ENCODE data around the gene PTPRN2.
A peak's percentile ranks its signal among the peaks of the same experiment; 100 is the strongest.
"Not testable (repeated sequence)": the region's sequence is repeated elsewhere in the genome, so short reads cannot be mapped to it uniquely, and the experiment has no call there.

The PTPRN2 gene

DNA sequence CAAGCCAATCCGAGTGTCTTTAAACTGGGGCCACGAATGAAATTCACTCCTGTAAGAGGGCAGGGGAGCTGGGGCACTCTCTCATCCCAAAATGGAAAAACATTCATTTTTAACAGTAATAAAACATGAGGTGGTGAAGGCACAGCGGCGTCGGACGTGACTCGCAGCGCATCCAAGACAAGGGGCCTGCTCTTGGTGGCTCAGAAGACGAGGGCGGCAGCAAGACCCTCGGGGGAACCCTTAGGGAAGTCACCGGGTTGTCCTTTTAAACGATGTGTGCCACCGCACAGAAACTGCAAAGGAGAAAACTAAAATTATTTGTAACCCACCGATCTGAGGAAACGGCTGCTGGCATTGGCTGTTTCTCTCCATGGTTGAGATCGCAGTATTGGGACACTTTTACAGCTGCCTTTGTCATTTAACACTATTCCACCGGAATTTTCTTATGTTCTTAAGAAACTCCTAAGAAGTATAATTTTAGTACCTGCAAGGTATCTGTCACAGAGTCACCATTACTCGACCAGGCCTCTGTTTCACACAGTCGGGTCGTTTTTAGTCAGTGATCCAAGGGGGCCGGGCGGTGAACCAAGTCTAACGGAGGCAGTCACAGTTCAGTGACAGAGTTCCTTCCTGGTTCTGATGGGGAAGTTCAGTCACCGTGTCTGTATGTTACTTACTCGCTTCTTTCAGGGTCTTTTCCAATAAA, 159.3 kb downstream of the PTPRN2 start:
- H3K4me3 ChIP-seq (ENCODE audit: low read length): no peak overlapping the region
- H3K4me2 ChIP-seq (ENCODE audit: low read length): no peak overlapping the region
- no peaks in the 10 kb centered on the region for H3K4me1 ChIP-seq (ENCODE audit: control insufficient read depth, low read depth, low read length)
- H3K18ac ChIP-seq (ENCODE audit: low read length): no peak overlapping the region
- no peak overlapping the region for H2BK5ac ChIP-seq (ENCODE audit: low read length)
- H2BK120ac ChIP-seq (ENCODE audit: low read depth, low read length): no peak overlapping the region
- no peak overlapping the region for H3K4ac ChIP-seq (ENCODE audit: low read depth, low read length)
- H4K8ac ChIP-seq (ENCODE audit: low read depth, low read length): no peak overlapping the region
- no peak overlapping the region for H3K27ac ChIP-seq (ENCODE audit: low read depth, low read length)
- H3K9ac ChIP-seq (ENCODE audit: low read length): no peak overlapping the region
- no CpG with 5 or more reads among the region's 26 CpGs for WGBS (ENCODE audit: extremely low coverage, insufficient coverage, low lambda C conversion rate)
- H3K23ac ChIP-seq (ENCODE audit: low read length): no peak overlapping the region
- no peak overlapping the region for H2BK15ac ChIP-seq (replicated peaks; ENCODE audit: low read depth)
- no peaks in the 10 kb centered on the region for H3K36me3 ChIP-seq (ENCODE audit: control insufficient read depth, insufficient read depth, low read length)
- no peak overlapping the region for H3K56ac ChIP-seq (ENCODE audit: low read length)
- H4K5ac ChIP-seq (ENCODE audit: low read length): no peak overlapping the region
- no peak for DNase-seq
- H2AK5ac ChIP-seq (ENCODE audit: low read length): no peak overlapping the region
- no peaks in the 10 kb centered on the region for H3K79me1 ChIP-seq (ENCODE audit: low read length)
- no peaks in the 10 kb centered on the region for H3K79me2 ChIP-seq (ENCODE audit: control insufficient read depth, insufficient read depth, low read length)
- H3K27me3 ChIP-seq (ENCODE audit: insufficient read depth, low read length, poor library complexity): no peaks in the 10 kb centered on the region

DNA sequence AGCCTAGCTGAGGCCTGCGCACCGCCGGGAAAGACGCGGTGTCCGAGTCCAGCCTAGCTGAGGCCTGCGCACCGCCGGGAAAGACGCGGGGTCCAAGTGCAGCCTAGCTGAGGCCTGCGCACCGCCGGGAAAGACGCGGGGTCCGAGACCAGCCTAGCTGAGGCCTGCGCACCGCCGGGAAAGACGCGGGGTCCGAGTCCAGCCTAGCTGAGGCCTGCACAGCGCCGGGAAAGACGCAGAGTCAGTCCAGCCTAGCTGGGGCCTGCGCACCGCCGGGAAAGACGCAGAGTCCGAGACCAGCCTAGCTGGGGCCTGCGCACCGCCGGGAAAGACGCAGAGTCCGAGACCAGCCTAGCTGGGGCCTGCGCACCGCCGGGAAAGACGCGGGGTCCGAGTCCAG, 161.9 kb downstream of the PTPRN2 start:
- whole genome bisulfite sequencing (ENCODE audit: extremely low coverage, insufficient coverage, low lambda C conversion rate): no CpG with 5 or more reads among the region's 42 CpGs
- H3K23ac ChIP-seq (ENCODE audit: low read length); H3K4ac ChIP-seq (ENCODE audit: low read depth, low read length); H3K79me2 ChIP-seq (ENCODE audit: control insufficient read depth, insufficient read depth, low read length); H3K27me3 ChIP-seq (ENCODE audit: insufficient read depth, low read length, poor library complexity); H3K4me3 ChIP-seq (ENCODE audit: low read length); H2BK15ac ChIP-seq (replicated peaks; ENCODE audit: low read depth); H2BK5ac ChIP-seq (ENCODE audit: low read length); H4K8ac ChIP-seq (ENCODE audit: low read depth, low read length); DNase-seq; H3K4me2 ChIP-seq (ENCODE audit: low read length); H3K79me1 ChIP-seq (ENCODE audit: low read length); H3K27ac ChIP-seq (ENCODE audit: low read depth, low read length); H3K56ac ChIP-seq (ENCODE audit: low read length); H3K9ac ChIP-seq (ENCODE audit: low read length); H2AK5ac ChIP-seq (ENCODE audit: low read length); H3K4me1 ChIP-seq (ENCODE audit: control insufficient read depth, low read depth, low read length); H3K36me3 ChIP-seq (ENCODE audit: control insufficient read depth, insufficient read depth, low read length); H2BK120ac ChIP-seq (ENCODE audit: low read depth, low read length); H3K18ac ChIP-seq (ENCODE audit: low read length); H4K5ac ChIP-seq (ENCODE audit: low read length): not testable (repeated sequence)

DNA sequence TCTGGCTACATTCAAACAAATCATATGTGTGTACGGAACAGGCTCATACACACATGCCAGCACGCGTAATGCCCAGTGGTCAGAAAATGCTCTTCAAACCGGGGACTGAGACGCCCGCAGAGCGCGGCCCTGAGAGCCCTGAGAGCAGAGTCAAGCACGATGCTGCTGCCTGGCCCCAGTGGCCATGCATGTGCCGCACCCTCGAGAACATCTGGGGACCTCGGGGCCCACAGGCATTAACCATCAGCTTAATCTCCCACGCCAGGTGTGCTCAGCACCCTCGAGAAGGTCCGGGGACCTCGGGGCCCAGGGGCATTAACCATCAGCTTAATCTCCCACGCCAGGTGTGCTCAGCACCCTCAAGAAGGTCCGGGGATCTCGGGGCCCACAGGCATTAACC, 163.1 kb downstream of the PTPRN2 start:
- H3K18ac ChIP-seq (ENCODE audit: low read length): no peak overlapping the region
- no peak overlapping the region for H4K5ac ChIP-seq (ENCODE audit: low read length)
- no peak overlapping the region for H3K4me3 ChIP-seq (ENCODE audit: low read length)
- H3K23ac ChIP-seq (ENCODE audit: low read length): no peak overlapping the region
- no peak overlapping the region for H3K9ac ChIP-seq (ENCODE audit: low read length)
- no peak overlapping the region for H3K4ac ChIP-seq (ENCODE audit: low read depth, low read length)
- no peak overlapping the region for H2BK120ac ChIP-seq (ENCODE audit: low read depth, low read length)
- no CpG with 5 or more reads among the region's 19 CpGs for WGBS (ENCODE audit: extremely low coverage, insufficient coverage, low lambda C conversion rate)
- no peaks in the 10 kb centered on the region for H3K79me1 ChIP-seq (ENCODE audit: low read length)
- H4K8ac ChIP-seq (ENCODE audit: low read depth, low read length): no peak overlapping the region
- no peak overlapping the region for H3K56ac ChIP-seq (ENCODE audit: low read length)
- H3K4me2 ChIP-seq (ENCODE audit: low read length): no peak overlapping the region
- H2AK5ac ChIP-seq (ENCODE audit: low read length): no peak overlapping the region
- H3K4me1 ChIP-seq (ENCODE audit: control insufficient read depth, low read depth, low read length): no peaks in the 10 kb centered on the region
- H3K27ac ChIP-seq (ENCODE audit: low read depth, low read length): no peak overlapping the region
- no peaks in the 10 kb centered on the region for H3K27me3 ChIP-seq (ENCODE audit: insufficient read depth, low read length, poor library complexity)
- no peak overlapping the region for H2BK5ac ChIP-seq (ENCODE audit: low read length)
- H3K36me3 ChIP-seq (ENCODE audit: control insufficient read depth, insufficient read depth, low read length): no peaks in the 10 kb centered on the region
- H2BK15ac ChIP-seq (replicated peaks; ENCODE audit: low read depth): no peak overlapping the region
- H3K79me2 ChIP-seq (ENCODE audit: control insufficient read depth, insufficient read depth, low read length): no peaks in the 10 kb centered on the region
- DNase-seq: no peak

DNA sequence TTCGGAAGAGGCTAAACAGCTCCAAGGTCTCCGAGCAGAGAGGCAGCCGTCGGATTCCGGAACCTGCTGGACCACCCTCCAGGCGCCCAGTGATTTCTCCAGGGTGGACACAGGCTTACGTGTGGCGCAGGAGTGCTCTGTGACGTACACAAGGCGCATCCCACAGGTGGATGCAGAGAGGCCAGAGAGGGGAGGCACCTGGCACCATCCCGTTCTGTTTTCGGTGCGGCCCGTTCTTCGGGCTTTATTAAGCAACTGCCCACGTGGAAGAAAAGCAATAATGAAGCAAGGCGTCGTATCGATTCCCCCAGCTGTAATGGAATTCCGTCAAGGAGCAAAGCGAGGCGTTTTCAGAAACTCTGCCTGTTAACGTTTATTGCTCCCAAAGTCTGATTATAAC, 163.6 kb downstream of the PTPRN2 start:
- Histone ChIP-seq H3K27ac (ENCODE audit: low read depth, low read length) (no peak overlapping the region), H3K79me2 (ENCODE audit: control insufficient read depth, insufficient read depth, low read length) (no peaks in the 10 kb centered on the region), H2BK120ac (ENCODE audit: low read depth, low read length) (no peak overlapping the region), H4K5ac (ENCODE audit: low read length) (no peak overlapping the region), H2AK5ac (ENCODE audit: low read length) (no peak overlapping the region), H3K9ac (ENCODE audit: low read length) (no peak overlapping the region), H3K27me3 (ENCODE audit: insufficient read depth, low read length, poor library complexity) (no peaks in the 10 kb centered on the region), H3K4me2 (ENCODE audit: low read length) (no peak overlapping the region), H3K79me1 (ENCODE audit: low read length) (no peaks in the 10 kb centered on the region), H3K4me1 (ENCODE audit: control insufficient read depth, low read depth, low read length) (no peaks in the 10 kb centered on the region), H3K4ac (ENCODE audit: low read depth, low read length) (no peak overlapping the region), H2BK5ac (ENCODE audit: low read length) (no peak overlapping the region), H4K8ac (ENCODE audit: low read depth, low read length) (no peak overlapping the region), H3K36me3 (ENCODE audit: control insufficient read depth, insufficient read depth, low read length) (no peaks in the 10 kb centered on the region), H2BK15ac (replicated peaks; ENCODE audit: low read depth) (no peak overlapping the region), H3K18ac (ENCODE audit: low read length) (no peak overlapping the region), H3K56ac (ENCODE audit: low read length) (no peak overlapping the region), H3K4me3 (ENCODE audit: low read length) (no peak overlapping the region), H3K23ac (ENCODE audit: low read length) (no peak overlapping the region)
- no peak for DNase-seq
- no CpG with 5 or more reads among the region's 23 CpGs for WGBS (ENCODE audit: extremely low coverage, insufficient coverage, low lambda C conversion rate)

DNA sequence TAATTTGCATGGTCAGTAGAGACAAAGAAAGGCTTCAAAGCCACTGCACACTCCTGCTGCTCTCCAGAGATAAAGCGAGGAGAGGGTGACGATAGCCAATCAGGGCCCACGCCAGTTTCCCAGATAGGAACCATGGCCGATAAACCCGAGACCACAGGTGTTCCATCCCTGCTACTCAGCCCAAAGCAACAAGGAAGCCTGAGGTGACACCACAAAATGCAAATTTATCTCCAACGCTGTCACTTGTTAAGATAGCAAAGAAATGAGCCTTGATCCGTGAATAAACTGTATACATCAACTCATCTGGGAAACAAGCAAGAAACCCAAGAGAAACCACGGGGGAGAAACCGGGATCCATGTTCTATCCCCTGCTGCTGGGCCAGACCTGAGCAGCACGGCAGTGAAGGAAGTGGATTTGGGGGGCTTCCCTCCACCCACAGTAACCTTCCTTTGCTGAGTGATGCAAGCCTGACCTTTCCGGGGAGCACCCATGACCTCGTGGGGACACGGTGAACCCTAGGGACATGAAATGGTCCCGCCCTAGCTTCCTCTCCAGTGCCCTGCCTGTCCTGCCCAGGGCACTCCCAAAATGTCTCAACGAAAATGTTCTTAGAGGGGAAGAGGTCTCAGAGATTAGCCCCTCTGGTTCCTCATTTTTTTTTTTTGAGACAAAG, 164.6 kb downstream of the PTPRN2 start:
- Histone ChIP-seq H4K8ac (ENCODE audit: low read depth, low read length) (no peak overlapping the region), H2BK5ac (ENCODE audit: low read length) (no peak overlapping the region), H2AK5ac (ENCODE audit: low read length) (no peak overlapping the region), H3K56ac (ENCODE audit: low read length) (no peak overlapping the region), H3K27me3 (ENCODE audit: insufficient read depth, low read length, poor library complexity) (no peaks in the 10 kb centered on the region), H3K9ac (ENCODE audit: low read length) (no peak overlapping the region), H3K4me3 (ENCODE audit: low read length) (no peak overlapping the region), H4K5ac (ENCODE audit: low read length) (no peak overlapping the region), H3K23ac (ENCODE audit: low read length) (no peak overlapping the region), H3K36me3 (ENCODE audit: control insufficient read depth, insufficient read depth, low read length) (no peaks in the 10 kb centered on the region), H3K27ac (ENCODE audit: low read depth, low read length) (no peak overlapping the region), H3K18ac (ENCODE audit: low read length) (no peak overlapping the region), H3K79me1 (ENCODE audit: low read length) (no peaks in the 10 kb centered on the region), H3K4me2 (ENCODE audit: low read length) (no peak overlapping the region), H3K4ac (ENCODE audit: low read depth, low read length) (no peak overlapping the region), H3K79me2 (ENCODE audit: control insufficient read depth, insufficient read depth, low read length) (no peaks in the 10 kb centered on the region), H2BK120ac (ENCODE audit: low read depth, low read length) (no peak overlapping the region), H3K4me1 (ENCODE audit: control insufficient read depth, low read depth, low read length) (no peaks in the 10 kb centered on the region), H2BK15ac (replicated peaks; ENCODE audit: low read depth) (no peak overlapping the region)
- DNase-seq: peak; percentile 63
- WGBS (ENCODE audit: extremely low coverage, insufficient coverage, low lambda C conversion rate): no CpG with 5 or more reads among the region's 15 CpGs
